Gastroesophageal sphincter (tissue), 3 donors: ENCODE results near the gene PPP1R2.

Experiments
- CTCF ChIP-seq, 4 experiments: fragments of 200-600 bp in 2 of 4; fragments of 450-650 bp in 2 of 4; sonication (generic) in 1 of 4; IDR thresholded peaks; one replicate each; pipeline ENCODE4 v1.5.1; 2017 to 2019; ENCODE audit warnings: antibody characterized with exemption in 4 of 4, mild to moderate bottlenecking in 2 of 4, moderate library complexity in 2 of 4
- POLR2A ChIP-seq, 2 donors: fragments of 450-650 bp; IDR thresholded peaks; one replicate each; pipeline ENCODE4 v1.6.1; 2017; ENCODE audit warnings: antibody characterized with exemption in 2 of 2, mild to moderate bottlenecking in 2 of 2, moderate library complexity in 1 of 2
- POLR2AphosphoS5 ChIP-seq: sonication (generic); formaldehyde crosslinking; IDR thresholded peaks from one replicate; pipeline ENCODE4 v1.6.1; 2017; ENCODE audit warnings: antibody characterized with exemption

GRCh38 chr3:195583831-195584542 is 40.9 kb upstream of the PPP1R2 start, which contains the start of gene APOD:
- TF ChIP-seq POLR2AphosphoS5 (no peak), POLR2A (IDR thresholded peaks at IDR 0.05) (no peak), CTCF (IDR thresholded peaks at IDR 0.05) (no peak)
